ENCODE data around the gene UGT1A3. TPM values are rescaled to one million over a fixed set of nuclear protein-coding genes. Genes with fewer than 3 reads are reported as not detected.

UGT1A3 gene
- total RNA-seq, 4 donors from 2014 or later, result 2.6 to 3.2 (median 2.6) TPM; not detected in 1

DNA sequence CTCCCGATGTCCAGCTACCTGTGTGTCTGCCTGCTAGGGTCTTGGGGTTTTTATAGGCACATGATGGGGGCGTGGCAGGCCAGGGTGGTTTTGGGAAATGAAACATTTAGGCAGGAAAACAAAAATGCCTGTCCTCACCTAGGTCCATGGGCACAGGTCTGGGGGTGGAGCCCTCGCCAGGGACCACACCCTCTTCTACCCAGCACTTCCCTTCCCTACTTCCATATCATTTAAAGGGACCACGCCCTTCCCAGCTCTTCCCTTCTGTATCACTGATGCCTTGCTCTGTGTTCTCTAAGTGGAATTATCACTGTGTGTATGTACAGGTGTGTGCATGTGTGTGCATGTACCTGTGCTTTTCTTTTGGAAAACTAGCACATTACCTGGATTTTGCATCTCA lies 37.6 kb downstream of the UGT1A3 start:
- WGBS, 2 donors (ENCODE audit: low coverage in 1 of 2), result 50 to 68% methylated on average over 1 to 4 of the region's 4 CpGs
- peak; percentile 27 for DNase-seq
- Histone ChIP-seq H3K9me3 (no peaks in the 10 kb centered on the region), H3K36me3 (no peaks in the 10 kb centered on the region), H3K4me3 (no peak overlapping the region), H3K27ac (no peak overlapping the region), H3K4me1 (peaks cover 0 to 14% (median 4%) of the 10 kb centered on the region in 4 donors), H3K27me3 (no peaks in the 10 kb centered on the region)
- intact Hi-C loops (cut with DNase I; ENCODE audit: low total_unique reads) (no loop called here), in situ Hi-C loops (cut with MboI; ENCODE audit: low pct_ligation_motif_present in 1 of 4, low pct_unique_long_range_greater_than_20kb in 1 of 4, low sequenced_read_pairs in 3 of 4) (no loop called here)
- TF ChIP-seq POLR2AphosphoS5 (IDR thresholded peaks at IDR 0.05), result no peak
- TF ChIP-seq POLR2A (IDR thresholded peaks at IDR 0.05), result no peak

DNA sequence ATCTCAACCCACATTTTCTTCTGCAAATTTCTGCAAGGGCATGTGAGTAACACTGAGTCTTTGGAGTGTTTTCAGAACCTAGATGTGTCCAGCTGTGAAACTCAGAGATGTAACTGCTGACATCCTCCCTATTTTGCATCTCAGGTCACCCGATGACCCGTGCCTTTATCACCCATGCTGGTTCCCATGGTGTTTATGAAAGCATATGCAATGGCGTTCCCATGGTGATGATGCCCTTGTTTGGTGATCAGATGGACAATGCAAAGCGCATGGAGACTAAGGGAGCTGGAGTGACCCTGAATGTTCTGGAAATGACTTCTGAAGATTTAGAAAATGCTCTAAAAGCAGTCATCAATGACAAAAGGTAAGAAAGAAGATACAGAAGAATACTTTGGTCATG lies 39.2 kb downstream of the UGT1A3 start:
- Histone ChIP-seq H3K4me1 (peaks cover 0 to 14% (median 4%) of the 10 kb centered on the region in 4 donors), H3K4me3 (no peak overlapping the region), H3K9me3 (no peaks in the 10 kb centered on the region), H3K27ac (no peak overlapping the region), H3K27me3 (no peaks in the 10 kb centered on the region), H3K36me3 (no peaks in the 10 kb centered on the region)
- no peak for DNase-seq
- intact Hi-C loops (cut with DNase I; ENCODE audit: low total_unique reads) (no loop called here), in situ Hi-C loops (cut with MboI; ENCODE audit: low pct_ligation_motif_present in 1 of 4, low pct_unique_long_range_greater_than_20kb in 1 of 4, low sequenced_read_pairs in 3 of 4) (no loop called here)
- TF ChIP-seq POLR2AphosphoS5 (IDR thresholded peaks at IDR 0.05) (no peak), EP300 (IDR thresholded peaks at IDR 0.05; ENCODE audit: low read depth) (no peak), POLR2A (IDR thresholded peaks at IDR 0.05) (no peak)
- TF ChIP-seq, protein P1, sequence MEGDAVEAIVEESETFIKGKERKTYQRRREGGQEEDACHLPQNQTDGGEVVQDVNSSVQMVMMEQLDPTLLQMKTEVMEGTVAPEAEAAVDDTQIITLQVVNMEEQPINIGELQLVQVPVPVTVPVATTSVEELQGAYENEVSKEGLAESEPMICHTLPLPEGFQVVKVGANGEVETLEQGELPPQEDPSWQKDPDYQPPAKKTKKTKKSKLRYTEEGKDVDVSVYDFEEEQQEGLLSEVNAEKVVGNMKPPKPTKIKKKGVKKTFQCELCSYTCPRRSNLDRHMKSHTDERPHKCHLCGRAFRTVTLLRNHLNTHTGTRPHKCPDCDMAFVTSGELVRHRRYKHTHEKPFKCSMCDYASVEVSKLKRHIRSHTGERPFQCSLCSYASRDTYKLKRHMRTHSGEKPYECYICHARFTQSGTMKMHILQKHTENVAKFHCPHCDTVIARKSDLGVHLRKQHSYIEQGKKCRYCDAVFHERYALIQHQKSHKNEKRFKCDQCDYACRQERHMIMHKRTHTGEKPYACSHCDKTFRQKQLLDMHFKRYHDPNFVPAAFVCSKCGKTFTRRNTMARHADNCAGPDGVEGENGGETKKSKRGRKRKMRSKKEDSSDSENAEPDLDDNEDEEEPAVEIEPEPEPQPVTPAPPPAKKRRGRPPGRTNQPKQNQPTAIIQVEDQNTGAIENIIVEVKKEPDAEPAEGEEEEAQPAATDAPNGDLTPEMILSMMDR (IDR thresholded peaks at IDR 0.05), result no peak
- WGBS, 2 donors (ENCODE audit: low coverage in 1 of 2), result 86 to 96% methylated on average over 4 of the region's 4 CpGs

DNA sequence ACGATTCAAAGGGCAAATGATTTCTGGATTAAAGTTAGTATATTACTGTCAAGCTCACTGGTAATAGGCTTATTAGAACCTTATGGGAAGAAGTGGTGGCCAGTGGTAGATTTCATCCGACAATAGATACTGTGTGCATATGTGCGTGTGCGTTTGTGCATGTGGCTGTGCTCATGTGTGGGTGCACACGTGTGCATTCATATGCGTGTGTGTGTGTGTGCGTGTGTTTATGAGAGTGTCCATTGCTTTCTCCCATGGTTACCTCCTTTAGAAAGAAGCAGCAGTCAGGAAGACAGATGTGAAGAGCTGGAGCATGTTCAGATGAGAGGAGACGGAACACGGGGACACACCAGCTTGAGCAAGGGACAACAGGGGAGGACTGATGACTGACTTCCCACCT lies 40.4 kb downstream of the UGT1A3 start:
- H3K9me3 ChIP-seq, result no peaks in the 10 kb centered on the region
- TF ChIP-seq EP300 (IDR thresholded peaks at IDR 0.05; ENCODE audit: low read depth) (no peak), POLR2A (IDR thresholded peaks at IDR 0.05) (no peak), POLR2AphosphoS5 (IDR thresholded peaks at IDR 0.05) (no peak)
- TF ChIP-seq, protein P1 (IDR thresholded peaks at IDR 0.05), result no peak
- in situ Hi-C loops (cut with MboI; ENCODE audit: low pct_ligation_motif_present in 1 of 4, low pct_unique_long_range_greater_than_20kb in 1 of 4, low sequenced_read_pairs in 3 of 4), result no loop called here
- H3K27me3 ChIP-seq, result no peaks in the 10 kb centered on the region
- no peak for DNase-seq
- no peak overlapping the region for H3K4me3 ChIP-seq
- intact Hi-C loops (cut with DNase I; ENCODE audit: low total_unique reads), result no loop called here
- no peaks in the 10 kb centered on the region for H3K36me3 ChIP-seq
- H3K4me1 ChIP-seq, result peaks cover 0 to 5% (median 0%) of the 10 kb centered on the region in 4 donors
- H3K27ac ChIP-seq, result no peak overlapping the region
- 91 to 95% methylated on average over 7 to 9 of the region's 9 CpGs for WGBS, 2 donors (ENCODE audit: low coverage in 1 of 2)

DNA sequence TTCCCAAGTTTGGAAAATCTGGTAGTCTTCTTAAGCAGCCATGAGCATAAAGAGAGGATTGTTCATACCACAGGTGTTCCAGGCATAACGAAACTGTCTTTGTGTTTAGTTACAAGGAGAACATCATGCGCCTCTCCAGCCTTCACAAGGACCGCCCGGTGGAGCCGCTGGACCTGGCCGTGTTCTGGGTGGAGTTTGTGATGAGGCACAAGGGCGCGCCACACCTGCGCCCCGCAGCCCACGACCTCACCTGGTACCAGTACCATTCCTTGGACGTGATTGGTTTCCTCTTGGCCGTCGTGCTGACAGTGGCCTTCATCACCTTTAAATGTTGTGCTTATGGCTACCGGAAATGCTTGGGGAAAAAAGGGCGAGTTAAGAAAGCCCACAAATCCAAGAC lies 43.3 kb downstream of the UGT1A3 start:
- Histone ChIP-seq H3K4me1 (no peaks in the 10 kb centered on the region), H3K4me3 (no peak overlapping the region), H3K27ac (no peak overlapping the region), H3K9me3 (no peaks in the 10 kb centered on the region), H3K27me3 (no peaks in the 10 kb centered on the region), H3K36me3 (no peaks in the 10 kb centered on the region)
- intact Hi-C loops (cut with DNase I; ENCODE audit: low total_unique reads), result no loop called here
- no peak for TF ChIP-seq POLR2A (IDR thresholded peaks at IDR 0.05)
- no peak for TF ChIP-seq EP300 (IDR thresholded peaks at IDR 0.05; ENCODE audit: low read depth)
- TF ChIP-seq, protein P1 (IDR thresholded peaks at IDR 0.05), result no peak
- no peak for TF ChIP-seq POLR2AphosphoS5 (IDR thresholded peaks at IDR 0.05)
- no peak for DNase-seq
- in situ Hi-C loops (cut with MboI; ENCODE audit: low pct_ligation_motif_present in 1 of 4, low pct_unique_long_range_greater_than_20kb in 1 of 4, low sequenced_read_pairs in 3 of 4), result no loop called here
- WGBS, 2 donors (ENCODE audit: low coverage in 1 of 2), result 87% methylated on average over 16 of the region's 16 CpGs; no CpG with 5 or more reads in 1 of the 2 donors

DNA sequence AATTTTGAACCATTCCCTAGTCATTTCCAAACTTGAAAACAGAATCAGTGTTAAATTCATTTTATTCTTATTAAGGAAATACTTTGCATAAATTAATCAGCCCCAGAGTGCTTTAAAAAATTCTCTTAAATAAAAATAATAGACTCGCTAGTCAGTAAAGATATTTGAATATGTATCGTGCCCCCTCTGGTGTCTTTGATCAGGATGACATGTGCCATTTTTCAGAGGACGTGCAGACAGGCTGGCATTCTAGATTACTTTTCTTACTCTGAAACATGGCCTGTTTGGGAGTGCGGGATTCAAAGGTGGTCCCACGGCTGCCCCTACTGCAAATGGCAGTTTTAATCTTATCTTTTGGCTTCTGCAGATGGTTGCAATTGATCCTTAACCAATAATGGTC lies 43.7 kb downstream of the UGT1A3 start:
- no peak for TF ChIP-seq POLR2AphosphoS5 (IDR thresholded peaks at IDR 0.05)
- TF ChIP-seq, protein P1 (IDR thresholded peaks at IDR 0.05), result no peak
- TF ChIP-seq EP300 (IDR thresholded peaks at IDR 0.05; ENCODE audit: low read depth), result no peak
- TF ChIP-seq POLR2A (IDR thresholded peaks at IDR 0.05), result no peak
- Histone ChIP-seq H3K9me3 (no peaks in the 10 kb centered on the region), H3K27me3 (no peaks in the 10 kb centered on the region), H3K27ac (no peak overlapping the region), H3K4me3 (no peak overlapping the region), H3K36me3 (no peaks in the 10 kb centered on the region), H3K4me1 (no peaks in the 10 kb centered on the region)
- intact Hi-C loops (cut with DNase I; ENCODE audit: low total_unique reads), result no loop called here
- 75 to 86% methylated on average over 4 to 5 of the region's 5 CpGs for WGBS, 2 donors (ENCODE audit: low coverage in 1 of 2)
- in situ Hi-C loops (cut with MboI; ENCODE audit: low pct_ligation_motif_present in 1 of 4, low pct_unique_long_range_greater_than_20kb in 1 of 4, low sequenced_read_pairs in 3 of 4), result no loop called here
- DNase-seq, result no peak
